A673 (cell line): ENCODE results near the gene VOPP1.
"Not testable (repeated sequence)": the region's sequence is repeated elsewhere in the genome, so short reads cannot be mapped to it uniquely, and the experiment has no call there.

Source experiments
- CTCF ChIP-seq: fragments of 300-800, 200-600 bp; sonication (generic); conservative IDR thresholded peaks from 2 replicates; pipeline ENCODE4 v1.5.1; 2017; ENCODE audit warnings: low read depth, mild to moderate bottlenecking, antibody characterized with exemption, low read length, moderate library complexity, mixed read lengths
- EZH2 ChIP-seq: fragments of 200-600 bp; sonication (generic); IDR thresholded peaks from 2 replicates; pipeline ENCODE4 v1.6.1; 2017; ENCODE audit warnings: borderline replicate concordance, low read depth, mild to moderate bottlenecking, mixed read lengths, antibody characterized with exemption, low read length; ENCODE audit not compliant: poor library complexity, severe bottlenecking

GRCh38 chr7:55609726-55610125 is 37.4 kb upstream of the VOPP1 start:
- TF ChIP-seq CTCF, EZH2: not testable (repeated sequence)
